Calu3 (cell line): ENCODE data around the gene CLIC3. TPM values are rescaled to one million over a fixed set of nuclear protein-coding genes. Genes with fewer than 3 reads are reported as not detected.

ENCODE experiments used
- BruUV-seq: library from RNA; stranded (reverse); fragments of 400-500 nt; replicated peaks from 2 replicates; lab custom pipeline; 2021; lab: Mats Ljungman, UMichigan
- CTCF ChIA-PET: fragments of 300-600 bp; sonication (Branson Sonifier 250); formaldehyde crosslinking; loops from one replicate; lab custom pipeline; 2022; ENCODE audit warnings: antibody characterized with exemption; lab: Charles Lee
- DNase-seq: peaks from one replicate; pipeline ENCODE4 v3.0.0; 2022
- H3K27ac Mint-ChIP-seq: one replicate; pipeline ENCODE4 v1.8.0; 2022; ENCODE audit warnings: mixed read lengths; ENCODE audit not compliant: unreplicated experiment
- H3K27me3 Mint-ChIP-seq: one replicate; pipeline ENCODE4 v1.8.0; 2022; ENCODE audit warnings: mixed read lengths; ENCODE audit not compliant: unreplicated experiment
- H3K36me3 Mint-ChIP-seq: one replicate; pipeline ENCODE4 v1.8.0; 2022; ENCODE audit warnings: mild to moderate bottlenecking, moderate library complexity, mixed read lengths; ENCODE audit not compliant: insufficient read depth, unreplicated experiment
- H3K4me1 Mint-ChIP-seq: one replicate; pipeline ENCODE4 v1.8.0; 2022; ENCODE audit warnings: mild to moderate bottlenecking, low read depth, mixed read lengths; ENCODE audit not compliant: unreplicated experiment
- H3K4me3 Mint-ChIP-seq: one replicate; pipeline ENCODE4 v1.8.0; 2022; ENCODE audit warnings: mild to moderate bottlenecking, low read depth, moderate library complexity, mixed read lengths; ENCODE audit not compliant: unreplicated experiment
- H3K9me3 Mint-ChIP-seq: one replicate; pipeline ENCODE4 v1.8.0; 2022; ENCODE audit warnings: low read depth, mixed read lengths; ENCODE audit not compliant: unreplicated experiment
- CTCF ChIP-seq: fragments of 200-600 bp; IDR thresholded peaks from one replicate; pipeline ENCODE4 v1.8.0; 2022; ENCODE audit warnings: antibody characterized with exemption; ENCODE audit not compliant: unreplicated experiment
- intact Hi-C: fragments of 100-400 bp; cut with micrococcal nuclease; formaldehyde crosslinking; loops from one replicate; pipeline ENCODE4 v1.10.0; 2022; ENCODE audit not compliant: unreplicated experiment
- total RNA-seq: library from RNA; stranded (reverse); gene quantifications from 2 replicates; pipeline ENCODE4 v1.2.3, GENCODE V29; 2022

CLIC3 gene
- total RNA-seq, 1 experiment from 2014 or later: 0.35 TPM

GRCh38 chr9:136951541-136952320 is 44.6 kb downstream of the CLIC3 start, which contains the start of gene LCN12:
LCN12 (plus strand) TSS chr9:136952273; CDS start chr9:136952328, 55 bp downstream.
- TF ChIP-seq CTCF: no peak
- intact Hi-C loops: no loop called here
- Mint-ChIP-seq H3K9me3 (no peaks in the 10 kb centered on the region), H3K4me3 (no peak within 1 kb of the TSS), H3K27ac (no peak within 1 kb of the TSS), H3K36me3 (peaks cover 19% of the 10 kb centered on the region), H3K4me1 (no peaks in the 10 kb centered on the region), H3K27me3 (no peaks in the 10 kb centered on the region)
- no peak for DNase-seq
- CTCF ChIA-PET: interaction anchor here (1.5 kb wide), 1 partner anchor 78 kb away, joined by 3 read pairs; no protein-coding TSS in a partner anchor
- BruUV-seq: no TSS peak

- intact Hi-C loops: no loop called here
- CTCF ChIA-PET: interaction anchor here (1.5 kb wide), 1 partner anchor 79 kb away, joined by 3 read pairs; no protein-coding TSS in a partner anchor
- peaks cover 22% of the 10 kb centered on the region for H3K36me3 Mint-ChIP-seq
- no peak for DNase-seq
- peak overlapping the region; percentile 81 for H3K27ac Mint-ChIP-seq
- TF ChIP-seq CTCF: no peak
- BruUV-seq: no TSS peak
- no peaks in the 10 kb centered on the region for H3K9me3 Mint-ChIP-seq
- no peaks in the 10 kb centered on the region for H3K27me3 Mint-ChIP-seq
- no peaks in the 10 kb centered on the region for H3K4me1 Mint-ChIP-seq
- H3K4me3 Mint-ChIP-seq: peak overlapping the region; percentile 76
These were observed 45.6 kb downstream of the CLIC3 start for GRCh38 chr9:136950656-136951276.

- Mint-ChIP-seq H3K4me1 (peaks cover 1% of the 10 kb centered on the region), H3K27me3 (no peaks in the 10 kb centered on the region), H3K9me3 (no peaks in the 10 kb centered on the region), H3K4me3 (peak overlapping the region; percentile 76), H3K27ac (peak overlapping the region; percentile 81), H3K36me3 (peaks cover 30% of the 10 kb centered on the region)
- peak; percentile 95 for DNase-seq
- CTCF ChIA-PET: interaction anchor here (1.0 to 1.5 kb wide), 3 partner anchors 47 to 85 kb away, joined by 3 to 4 read pairs (median 3); partner anchors contain the start of gene CLIC3
- BruUV-seq: no TSS peak
- intact Hi-C loops: loop anchor here (2.0 kb wide), 1 partner anchor 85 kb away; no protein-coding TSS in a partner anchor
- TF ChIP-seq CTCF: no peak
These were observed 46.3 kb downstream of the CLIC3 start for GRCh38 chr9:136949817-136950655.
